Measurements from ENCODE around the gene PCDH8. TPM values are rescaled to one million over a fixed set of nuclear protein-coding genes. Genes with fewer than 3 reads are reported as not detected.

Gene PCDH8
- total RNA-seq, 1 experiment from 2014 or later, result not detected

GRCh38 chr13:52812941-52813340, 35.5 kb downstream of the PCDH8 start:
- no peaks in the 10 kb centered on the region for H3K36me3 Mint-ChIP-seq (ENCODE audit: insufficient read depth, unreplicated experiment)
- TF ChIP-seq CTCF (IDR thresholded peaks at IDR 0.05; ENCODE audit: insufficient read depth in 1 of 2, low read depth in 1 of 2, low read length in 1 of 2, severe bottlenecking in 1 of 2, unreplicated experiment in 1 of 2), result no peak

DNA sequence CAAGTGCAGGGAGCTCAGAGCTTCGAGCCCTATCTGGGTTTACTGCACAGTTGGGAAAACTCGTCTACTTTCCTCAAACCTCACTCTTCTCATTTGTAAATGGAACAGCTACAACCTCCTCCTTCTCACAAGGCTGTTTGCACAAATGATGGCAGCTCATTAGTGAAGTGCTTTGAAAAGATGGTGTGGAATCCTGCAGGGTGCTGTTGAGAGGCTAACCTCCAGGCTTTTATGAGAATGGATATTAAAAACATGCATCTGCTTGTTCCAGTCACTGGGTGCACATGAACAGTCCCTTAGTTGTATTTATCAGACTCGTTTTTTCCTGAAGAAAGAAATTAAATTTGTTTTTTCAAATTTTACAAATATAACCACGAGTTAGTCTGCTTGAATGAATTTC, 36.6 kb downstream of the PCDH8 start:
- TF ChIP-seq CTCF (IDR thresholded peaks at IDR 0.05; ENCODE audit: insufficient read depth in 1 of 2, low read depth in 1 of 2, low read length in 1 of 2, severe bottlenecking in 1 of 2, unreplicated experiment in 1 of 2), result no peak
- H3K4me3 Mint-ChIP-seq (ENCODE audit: unreplicated experiment), result no peak overlapping the region
- H3K27me3 ChIP-seq (replicated peaks; ENCODE audit: control insufficient read depth, insufficient read depth, low read length), result no peaks in the 10 kb centered on the region
- ChIA-PET POLR2A (interaction anchor here (1.0 kb wide), 1 partner anchor 146 kb away, joined by 3 read pairs; no protein-coding TSS in a partner anchor), CTCF (no interaction called here)
- H3K4me1 Mint-ChIP-seq (ENCODE audit: low read depth, unreplicated experiment), result no peaks in the 10 kb centered on the region
- H3K27me3 Mint-ChIP-seq (ENCODE audit: insufficient read depth, unreplicated experiment), result no peaks in the 10 kb centered on the region
- H3K36me3 ChIP-seq (ENCODE audit: control insufficient read depth, insufficient read depth, low read length), result no peaks in the 10 kb centered on the region
- H3K4me1 ChIP-seq, result no peaks in the 10 kb centered on the region
- peaks cover 10% of the 10 kb centered on the region for H3K9me3 Mint-ChIP-seq (ENCODE audit: unreplicated experiment)
- H3K27ac Mint-ChIP-seq (ENCODE audit: unreplicated experiment), result no peak overlapping the region
- H3K4me3 ChIP-seq (ENCODE audit: low read depth, low read length), result no peak overlapping the region
- H3K36me3 Mint-ChIP-seq (ENCODE audit: insufficient read depth, unreplicated experiment), result no peaks in the 10 kb centered on the region
- H3K9me3 ChIP-seq, result peaks cover 5% of the 10 kb centered on the region; the same call in 1 of the 2 replicates
- no TSS peak for BruUV-seq (replicated peaks)
- no peak for DNase-seq
- intact Hi-C loops (cut with micrococcal nuclease; ENCODE audit: unreplicated experiment), result no loop called here

More at GRCh38 chr13:52812941-52813340, 35.5 kb downstream of the PCDH8 start:
- Mint-ChIP-seq H3K9me3 (ENCODE audit: unreplicated experiment) (peaks cover 17% of the 10 kb centered on the region), H3K27me3 (ENCODE audit: insufficient read depth, unreplicated experiment) (no peaks in the 10 kb centered on the region), H3K4me1 (ENCODE audit: low read depth, unreplicated experiment) (no peaks in the 10 kb centered on the region), H3K27ac (ENCODE audit: unreplicated experiment) (no peak overlapping the region), H3K4me3 (ENCODE audit: unreplicated experiment) (no peak overlapping the region)
- ChIA-PET CTCF (no interaction called here), POLR2A (no interaction called here)
- H3K4me3 ChIP-seq (ENCODE audit: low read depth, low read length), result no peak overlapping the region
- BruUV-seq (replicated peaks), result no TSS peak
- intact Hi-C loops (cut with micrococcal nuclease; ENCODE audit: unreplicated experiment), result no loop called here
- H3K27me3 ChIP-seq (replicated peaks; ENCODE audit: control insufficient read depth, insufficient read depth, low read length), result no peaks in the 10 kb centered on the region
- no peak for DNase-seq
- no peaks in the 10 kb centered on the region for H3K4me1 ChIP-seq
- H3K36me3 ChIP-seq (ENCODE audit: control insufficient read depth, insufficient read depth, low read length), result no peaks in the 10 kb centered on the region
- H3K9me3 ChIP-seq, result peaks cover 5% of the 10 kb centered on the region; the same call in 1 of the 2 replicates

- H3K4me1 ChIP-seq, result no peaks in the 10 kb centered on the region
- ChIA-PET CTCF (no interaction called here), POLR2A (no interaction called here)
- no peak overlapping the region for H3K4me3 Mint-ChIP-seq (ENCODE audit: unreplicated experiment)
- H3K4me3 ChIP-seq (ENCODE audit: low read depth, low read length), result no peak overlapping the region
- no peak overlapping the region for H3K27ac Mint-ChIP-seq (ENCODE audit: unreplicated experiment)
- no TSS peak for BruUV-seq (replicated peaks)
- H3K9me3 Mint-ChIP-seq (ENCODE audit: unreplicated experiment), result no peaks in the 10 kb centered on the region
- intact Hi-C loops (cut with micrococcal nuclease; ENCODE audit: unreplicated experiment), result no loop called here
- H3K36me3 ChIP-seq (ENCODE audit: control insufficient read depth, insufficient read depth, low read length), result no peaks in the 10 kb centered on the region
- peaks cover 3% of the 10 kb centered on the region for H3K27me3 Mint-ChIP-seq (ENCODE audit: insufficient read depth, unreplicated experiment)
- DNase-seq, result no peak
- no peaks in the 10 kb centered on the region for H3K36me3 Mint-ChIP-seq (ENCODE audit: insufficient read depth, unreplicated experiment)
- H3K4me1 Mint-ChIP-seq (ENCODE audit: low read depth, unreplicated experiment), result no peaks in the 10 kb centered on the region
- H3K9me3 ChIP-seq, result no peaks in the 10 kb centered on the region
- TF ChIP-seq CTCF (IDR thresholded peaks at IDR 0.05; ENCODE audit: insufficient read depth in 1 of 2, low read depth in 1 of 2, low read length in 1 of 2, severe bottlenecking in 1 of 2, unreplicated experiment in 1 of 2), result no peak
- H3K27me3 ChIP-seq (replicated peaks; ENCODE audit: control insufficient read depth, insufficient read depth, low read length), result no peaks in the 10 kb centered on the region
These were observed 37.9 kb downstream of the PCDH8 start for GRCh38 chr13:52810526-52810925.

Measured in Caco-2 (cell line).